ENCODE results near the gene SASS6. TPM values are rescaled to one million over a fixed set of nuclear protein-coding genes. Genes with fewer than 3 reads are reported as not detected.

Gene SASS6
- total and polyA plus RNA-seq, 4 donors = 0.55 to 5.9 (median 1.3) TPM

DNA sequence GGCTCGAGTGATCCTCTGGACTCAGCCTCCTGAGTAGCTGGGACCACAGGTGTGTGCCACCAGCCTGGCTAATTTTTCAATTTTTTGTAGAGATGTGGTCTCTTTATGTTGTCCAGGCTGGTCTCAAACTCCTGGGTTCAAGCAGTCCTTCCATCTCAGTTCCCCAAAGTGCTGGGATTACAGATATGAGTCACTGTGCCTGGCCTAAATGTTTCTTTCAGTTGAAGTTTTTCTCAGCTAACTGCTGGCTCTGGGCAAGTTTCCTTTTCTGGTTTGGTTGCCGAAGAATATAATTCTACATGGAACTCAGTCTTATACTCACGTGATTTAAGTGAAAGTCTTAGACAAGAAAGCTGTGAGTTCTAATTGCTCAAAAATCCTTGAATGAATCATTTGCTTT is 57.0 kb downstream of the SASS6 start:
- no peaks in the 10 kb centered on the region for H3K9me3 ChIP-seq (ENCODE audit: control insufficient read depth in 4 of 4, low read length in 3 of 4)
- no peaks in the 10 kb centered on the region for H3K27me3 ChIP-seq (ENCODE audit: control insufficient read depth in 4 of 4, insufficient read depth in 4 of 4, low read length in 3 of 4)
- H3K9ac ChIP-seq (ENCODE audit: low read depth in 1 of 2, low read length in 2 of 2) = no peak overlapping the region
- DNase-seq (ENCODE audit: low spot score) = no peak
- no peak overlapping the region for H3K4me3 ChIP-seq (ENCODE audit: low read depth in 1 of 3, low read length in 3 of 3)
- no peaks in the 10 kb centered on the region for H3K4me1 ChIP-seq (ENCODE audit: control insufficient read depth in 4 of 4, insufficient read depth in 4 of 4, low read length in 3 of 4)
- WGBS = 89% methylated on average over 3 of the region's 3 CpGs
- TF ChIP-seq RAD21 (IDR thresholded peaks at IDR 0.05) = no peak
- TF ChIP-seq NR2F2 (IDR thresholded peaks at IDR 0.05) = no peak
- TF ChIP-seq, protein P1, sequence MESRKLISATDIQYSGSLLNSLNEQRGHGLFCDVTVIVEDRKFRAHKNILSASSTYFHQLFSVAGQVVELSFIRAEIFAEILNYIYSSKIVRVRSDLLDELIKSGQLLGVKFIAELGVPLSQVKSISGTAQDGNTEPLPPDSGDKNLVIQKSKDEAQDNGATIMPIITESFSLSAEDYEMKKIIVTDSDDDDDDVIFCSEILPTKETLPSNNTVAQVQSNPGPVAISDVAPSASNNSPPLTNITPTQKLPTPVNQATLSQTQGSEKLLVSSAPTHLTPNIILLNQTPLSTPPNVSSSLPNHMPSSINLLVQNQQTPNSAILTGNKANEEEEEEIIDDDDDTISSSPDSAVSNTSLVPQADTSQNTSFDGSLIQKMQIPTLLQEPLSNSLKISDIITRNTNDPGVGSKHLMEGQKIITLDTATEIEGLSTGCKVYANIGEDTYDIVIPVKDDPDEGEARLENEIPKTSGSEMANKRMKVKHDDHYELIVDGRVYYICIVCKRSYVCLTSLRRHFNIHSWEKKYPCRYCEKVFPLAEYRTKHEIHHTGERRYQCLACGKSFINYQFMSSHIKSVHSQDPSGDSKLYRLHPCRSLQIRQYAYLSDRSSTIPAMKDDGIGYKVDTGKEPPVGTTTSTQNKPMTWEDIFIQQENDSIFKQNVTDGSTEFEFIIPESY (IDR thresholded peaks at IDR 0.05) = no peak
- no peak for TF ChIP-seq FOXA1 (IDR thresholded peaks at IDR 0.05)
- no peak for TF ChIP-seq HNF4A (conservative IDR thresholded peaks at IDR 0.05)
- no peak for TF ChIP-seq FOXA2 (IDR thresholded peaks at IDR 0.05)
- TF ChIP-seq, protein P2, sequence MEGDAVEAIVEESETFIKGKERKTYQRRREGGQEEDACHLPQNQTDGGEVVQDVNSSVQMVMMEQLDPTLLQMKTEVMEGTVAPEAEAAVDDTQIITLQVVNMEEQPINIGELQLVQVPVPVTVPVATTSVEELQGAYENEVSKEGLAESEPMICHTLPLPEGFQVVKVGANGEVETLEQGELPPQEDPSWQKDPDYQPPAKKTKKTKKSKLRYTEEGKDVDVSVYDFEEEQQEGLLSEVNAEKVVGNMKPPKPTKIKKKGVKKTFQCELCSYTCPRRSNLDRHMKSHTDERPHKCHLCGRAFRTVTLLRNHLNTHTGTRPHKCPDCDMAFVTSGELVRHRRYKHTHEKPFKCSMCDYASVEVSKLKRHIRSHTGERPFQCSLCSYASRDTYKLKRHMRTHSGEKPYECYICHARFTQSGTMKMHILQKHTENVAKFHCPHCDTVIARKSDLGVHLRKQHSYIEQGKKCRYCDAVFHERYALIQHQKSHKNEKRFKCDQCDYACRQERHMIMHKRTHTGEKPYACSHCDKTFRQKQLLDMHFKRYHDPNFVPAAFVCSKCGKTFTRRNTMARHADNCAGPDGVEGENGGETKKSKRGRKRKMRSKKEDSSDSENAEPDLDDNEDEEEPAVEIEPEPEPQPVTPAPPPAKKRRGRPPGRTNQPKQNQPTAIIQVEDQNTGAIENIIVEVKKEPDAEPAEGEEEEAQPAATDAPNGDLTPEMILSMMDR (IDR thresholded peaks at IDR 0.05; ENCODE audit: low read depth, low read length, missing input control) = no peak
- TF ChIP-seq, protein P3, sequence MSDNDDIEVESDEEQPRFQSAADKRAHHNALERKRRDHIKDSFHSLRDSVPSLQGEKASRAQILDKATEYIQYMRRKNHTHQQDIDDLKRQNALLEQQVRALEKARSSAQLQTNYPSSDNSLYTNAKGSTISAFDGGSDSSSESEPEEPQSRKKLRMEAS (IDR thresholded peaks at IDR 0.05) = no peak
- TF ChIP-seq, protein P4, sequence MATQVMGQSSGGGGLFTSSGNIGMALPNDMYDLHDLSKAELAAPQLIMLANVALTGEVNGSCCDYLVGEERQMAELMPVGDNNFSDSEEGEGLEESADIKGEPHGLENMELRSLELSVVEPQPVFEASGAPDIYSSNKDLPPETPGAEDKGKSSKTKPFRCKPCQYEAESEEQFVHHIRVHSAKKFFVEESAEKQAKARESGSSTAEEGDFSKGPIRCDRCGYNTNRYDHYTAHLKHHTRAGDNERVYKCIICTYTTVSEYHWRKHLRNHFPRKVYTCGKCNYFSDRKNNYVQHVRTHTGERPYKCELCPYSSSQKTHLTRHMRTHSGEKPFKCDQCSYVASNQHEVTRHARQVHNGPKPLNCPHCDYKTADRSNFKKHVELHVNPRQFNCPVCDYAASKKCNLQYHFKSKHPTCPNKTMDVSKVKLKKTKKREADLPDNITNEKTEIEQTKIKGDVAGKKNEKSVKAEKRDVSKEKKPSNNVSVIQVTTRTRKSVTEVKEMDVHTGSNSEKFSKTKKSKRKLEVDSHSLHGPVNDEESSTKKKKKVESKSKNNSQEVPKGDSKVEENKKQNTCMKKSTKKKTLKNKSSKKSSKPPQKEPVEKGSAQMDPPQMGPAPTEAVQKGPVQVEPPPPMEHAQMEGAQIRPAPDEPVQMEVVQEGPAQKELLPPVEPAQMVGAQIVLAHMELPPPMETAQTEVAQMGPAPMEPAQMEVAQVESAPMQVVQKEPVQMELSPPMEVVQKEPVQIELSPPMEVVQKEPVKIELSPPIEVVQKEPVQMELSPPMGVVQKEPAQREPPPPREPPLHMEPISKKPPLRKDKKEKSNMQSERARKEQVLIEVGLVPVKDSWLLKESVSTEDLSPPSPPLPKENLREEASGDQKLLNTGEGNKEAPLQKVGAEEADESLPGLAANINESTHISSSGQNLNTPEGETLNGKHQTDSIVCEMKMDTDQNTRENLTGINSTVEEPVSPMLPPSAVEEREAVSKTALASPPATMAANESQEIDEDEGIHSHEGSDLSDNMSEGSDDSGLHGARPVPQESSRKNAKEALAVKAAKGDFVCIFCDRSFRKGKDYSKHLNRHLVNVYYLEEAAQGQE (IDR thresholded peaks at IDR 0.05) = no peak
- no peak for TF ChIP-seq SP1 (IDR thresholded peaks at IDR 0.05)
- no peak for TF ChIP-seq GABPA (IDR thresholded peaks at IDR 0.05 in 1 of 2, conservative IDR thresholded peaks at IDR 0.05 in 1 of 2)
- TF ChIP-seq YY1 (IDR thresholded peaks at IDR 0.05) = no peak
- TF ChIP-seq TAF1 (conservative IDR thresholded peaks at IDR 0.05) = no peak
- TF ChIP-seq HNF4G (IDR thresholded peaks at IDR 0.05) = no peak
- TF ChIP-seq RXRA (IDR thresholded peaks at IDR 0.05) = no peak
- peaks cover 2 to 38% (median 29%) of the 10 kb centered on the region in 4 donors for H3K36me3 ChIP-seq (ENCODE audit: control insufficient read depth in 4 of 4, insufficient read depth in 3 of 4, low read depth in 1 of 4, low read length in 3 of 4)
- H3K27ac ChIP-seq (ENCODE audit: low read depth in 1 of 2, low read length in 2 of 2) = no peak overlapping the region

DNA sequence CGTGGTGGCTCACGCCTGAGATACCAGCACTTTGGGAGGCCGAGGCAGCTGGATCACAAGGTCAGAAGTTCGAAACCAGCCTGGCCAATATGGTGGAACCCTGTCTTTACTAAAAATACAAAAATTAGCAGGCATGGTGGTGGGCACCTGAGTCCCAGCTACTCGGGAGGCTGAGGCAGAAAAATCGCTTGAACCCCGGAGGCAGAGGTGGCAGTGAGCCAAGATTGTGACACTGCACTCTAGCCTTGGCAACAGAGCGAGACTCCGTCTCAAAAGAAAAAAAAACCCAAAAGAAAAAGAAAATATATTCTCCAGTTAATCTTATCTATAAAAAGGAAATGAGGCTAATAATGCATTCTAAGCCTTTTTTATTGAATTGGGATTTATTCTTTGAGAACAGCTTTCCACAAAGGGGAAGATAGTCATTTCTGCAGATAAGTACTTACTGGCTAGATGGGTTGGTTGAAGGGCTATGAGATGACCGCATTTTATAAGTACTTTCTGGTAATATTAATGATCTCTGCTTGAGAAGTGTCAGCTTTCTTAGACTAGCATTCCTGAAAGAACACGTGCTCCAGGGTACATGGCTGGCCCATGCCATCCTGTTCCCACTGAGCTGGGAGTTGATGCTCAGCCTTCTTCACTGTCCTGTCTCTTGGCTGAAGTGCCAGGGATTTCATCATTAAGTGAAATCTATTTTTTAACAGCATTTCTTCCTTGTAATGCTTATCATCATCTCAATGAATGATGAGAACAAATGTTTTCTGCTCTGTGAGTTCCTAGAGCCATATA is 57.9 kb downstream of the SASS6 start:
- Histone ChIP-seq H3K9me3 (ENCODE audit: control insufficient read depth in 4 of 4, low read length in 3 of 4) (no peaks in the 10 kb centered on the region), H3K9ac (ENCODE audit: low read depth in 1 of 2, low read length in 2 of 2) (no peak overlapping the region), H3K36me3 (ENCODE audit: control insufficient read depth in 4 of 4, insufficient read depth in 3 of 4, low read depth in 1 of 4, low read length in 3 of 4) (peaks cover 2 to 43% (median 28%) of the 10 kb centered on the region in 4 donors), H3K27ac (ENCODE audit: low read depth in 1 of 2, low read length in 2 of 2) (no peak overlapping the region), H3K4me1 (ENCODE audit: control insufficient read depth in 4 of 4, insufficient read depth in 4 of 4, low read length in 3 of 4) (no peaks in the 10 kb centered on the region), H3K27me3 (ENCODE audit: control insufficient read depth in 4 of 4, insufficient read depth in 4 of 4, low read length in 3 of 4) (no peaks in the 10 kb centered on the region), H3K4me3 (ENCODE audit: low read depth in 1 of 3, low read length in 3 of 3) (no peak overlapping the region)
- WGBS = 85% methylated on average over 11 of the region's 11 CpGs
- DNase-seq (ENCODE audit: low spot score) = no peak
- TF ChIP-seq HNF4A (conservative IDR thresholded peaks at IDR 0.05) (no peak), NR2F2 (IDR thresholded peaks at IDR 0.05) (no peak), TAF1 (conservative IDR thresholded peaks at IDR 0.05) (no peak), JUND (IDR thresholded peaks at IDR 0.05) (no peak), FOXA1 (IDR thresholded peaks at IDR 0.05) (no peak), GABPA (IDR thresholded peaks at IDR 0.05 in 1 of 2, conservative IDR thresholded peaks at IDR 0.05 in 1 of 2) (no peak)
- TF ChIP-seq, protein P2 (IDR thresholded peaks at IDR 0.05; ENCODE audit: low read depth, low read length, missing input control) = no peak
- TF ChIP-seq, protein P3 (IDR thresholded peaks at IDR 0.05) = no peak
